GM23338 (cell line): Measurements from ENCODE around the gene KCNK10. TPM values are rescaled to one million over a fixed set of nuclear protein-coding genes. Genes with fewer than 3 reads are reported as not detected.

Experiments used
- ATAC-seq: fragments of 200-7000 bp; cut with Tn5 transposase; 3 replicates; pipeline ENCODE4 v1.9.1; 2020
- DNase-seq: peaks from one replicate; pipeline ENCODE4 v3.0.0-alpha.2; 2015; ENCODE audit warnings: low spot score
- H2AFZ ChIP-seq: fragments of 200-600 bp; sonication (generic); 2 replicates; pipeline ENCODE4 v1.8.0; 2016; ENCODE audit warnings: antibody characterized with exemption, mild to moderate bottlenecking, moderate library complexity
- H3F3A ChIP-seq: fragments of 200-600 bp; sonication (generic); replicated peaks from 2 replicates; pipeline ENCODE4 v1.8.0; 2017; ENCODE audit warnings: antibody characterized with exemption, mixed run types, low read depth
- H3K27ac ChIP-seq: fragments of 200-600 bp; sonication (generic); 2 replicates; pipeline ENCODE4 v1.6.1; 2016; ENCODE audit warnings: low read depth
- H3K27me3 ChIP-seq: fragments of 200-600 bp; sonication (generic); 2 replicates; pipeline ENCODE4 v1.8.0; 2016; ENCODE audit warnings: mild to moderate bottlenecking, mixed run types, moderate library complexity; ENCODE audit not compliant: insufficient read depth
- H3K36me3 ChIP-seq: fragments of 200-600 bp; sonication (generic); 2 replicates; pipeline ENCODE4 v1.8.0; 2016; ENCODE audit warnings: mild to moderate bottlenecking; ENCODE audit not compliant: insufficient read depth
- H3K4me1 ChIP-seq: fragments of 200-600 bp; sonication (generic); 2 replicates; pipeline ENCODE4 v1.8.0; 2016; ENCODE audit warnings: mild to moderate bottlenecking, moderate library complexity; ENCODE audit not compliant: insufficient read depth
- H3K4me2 ChIP-seq: fragments of 200-600 bp; sonication (generic); 2 replicates; pipeline ENCODE4 v1.7.1; 2017; ENCODE audit warnings: mixed run types
- H3K4me3 ChIP-seq: fragments of 200-600 bp; sonication (generic); 2 replicates; pipeline ENCODE4 v1.6.1; 2016; ENCODE audit warnings: mixed run types
- H3K79me2 ChIP-seq: fragments of 200-600 bp; sonication (generic); replicated peaks from 2 replicates; pipeline ENCODE4 v1.8.0; 2017; ENCODE audit warnings: mild to moderate bottlenecking; ENCODE audit not compliant: insufficient read depth
- H3K9me2 ChIP-seq: fragments of 200-600 bp; sonication (generic); 2 replicates; pipeline ENCODE4 v1.8.0; 2017; ENCODE audit not compliant: insufficient read depth
- H4K20me1 ChIP-seq: fragments of 200-600 bp; sonication (generic); replicated peaks from 2 replicates; pipeline ENCODE4 v1.8.0; 2017; ENCODE audit warnings: mild to moderate bottlenecking; ENCODE audit not compliant: insufficient read depth
- H3K27ac Mint-ChIP-seq: 2 replicates; pipeline ENCODE4 v1.8.0; 2020; ENCODE audit warnings: inconsistent platforms, mild to moderate bottlenecking, moderate library complexity, mixed read lengths
- H3K27me3 Mint-ChIP-seq: 3 replicates; pipeline ENCODE4 v1.8.0; 2022; ENCODE audit warnings: low read depth, mild to moderate bottlenecking, moderate library complexity, mixed read lengths, inconsistent platforms; ENCODE audit not compliant: insufficient read depth, poor library complexity
- H3K36me3 Mint-ChIP-seq: 3 replicates; pipeline ENCODE4 v1.8.0; 2021; ENCODE audit warnings: low read depth, mild to moderate bottlenecking, inconsistent platforms, moderate library complexity, mixed read lengths
- H3K4me1 Mint-ChIP-seq: 3 replicates; pipeline ENCODE4 v1.8.0; 2020; ENCODE audit warnings: mild to moderate bottlenecking, inconsistent platforms, mixed read lengths
- H3K4me3 Mint-ChIP-seq: 3 replicates; pipeline ENCODE4 v1.8.0; 2021; ENCODE audit warnings: moderate library complexity, mild to moderate bottlenecking, inconsistent platforms, mixed read lengths
- H3K9me3 Mint-ChIP-seq: 3 replicates; pipeline ENCODE4 v1.8.0; 2020; ENCODE audit warnings: moderate library complexity, mild to moderate bottlenecking, inconsistent platforms, mixed read lengths
- CREB1 ChIP-seq: fragments of 250-450 bp; sonication (Bioruptor Pico); IDR thresholded peaks from 2 replicates; pipeline ENCODE4 v1.5.0; 2020; ENCODE audit warnings: low read depth, mild to moderate bottlenecking, moderate library complexity
- EZH2 ChIP-seq: fragments of 200-600 bp; sonication (generic); IDR thresholded peaks from one replicate; pipeline ENCODE4 v1.8.0; 2017; ENCODE audit warnings: antibody characterized with exemption, mild to moderate bottlenecking, low read depth; ENCODE audit not compliant: unreplicated experiment
- EZH2phosphoT487 ChIP-seq: fragments of 200-600 bp; sonication (generic); IDR thresholded peaks from one replicate; pipeline ENCODE4 v1.8.1; 2018; ENCODE audit warnings: antibody characterized with exemption; ENCODE audit not compliant: unreplicated experiment
- JUNB ChIP-seq: IDR thresholded peaks from one replicate; pipeline ENCODE4 v1.6.1; 2016; ENCODE audit warnings: antibody characterized with exemption; ENCODE audit not compliant: unreplicated experiment
- NANOG ChIP-seq: IDR thresholded peaks from 2 replicates; pipeline ENCODE4 v1.6.1; 2016; ENCODE audit warnings: antibody characterized with exemption, borderline replicate concordance
- POLR2AphosphoS5 ChIP-seq: IDR thresholded peaks from 2 replicates; pipeline ENCODE4 v1.6.1; 2016; ENCODE audit warnings: antibody characterized with exemption, low read depth
- STAT1 ChIP-seq: IDR thresholded peaks from one replicate; pipeline ENCODE4 v1.6.1; 2016; ENCODE audit warnings: antibody characterized with exemption; ENCODE audit not compliant: unreplicated experiment
- ZNF114 ChIP-seq: fragments of 250-450 bp; sonication (Bioruptor Pico); IDR thresholded peaks from 2 replicates; pipeline ENCODE4 v1.5.0; 2020; ENCODE audit warnings: mild to moderate bottlenecking, moderate library complexity
- ZNF331 ChIP-seq: fragments of 250-450 bp; sonication (Bioruptor Pico); IDR thresholded peaks from 2 replicates; pipeline ENCODE4 v1.5.0; 2020; ENCODE audit warnings: low read depth, mild to moderate bottlenecking, moderate library complexity
- polyA plus RNA-seq: library from polyadenylated mRNA; unstranded; fragments of >200 nt; fragmentation: Nextera tagmentation; extraction: Ambion mirVana; gene quantifications from 2 replicates; pipeline ENCODE4 v1.2.1, GENCODE V29; 2016
- total RNA-seq: library from RNA; depleted of rRNA; stranded (reverse); fragments of >200 nt; shearing (Covaris generic); gene quantifications from 2 replicates; pipeline ENCODE4 v1.2.3, GENCODE V29; 2014
- TF ChIP-seq, protein P1 (sequence below): IDR thresholded peaks from 2 replicates; pipeline ENCODE4 v1.6.1; 2016; ENCODE audit warnings: antibody characterized with exemption
- TF ChIP-seq, protein P2 (sequence below): IDR thresholded peaks from one replicate; pipeline ENCODE4 v1.6.1; 2018; ENCODE audit warnings: antibody characterized with exemption; ENCODE audit not compliant: unreplicated experiment
- TF ChIP-seq, protein P3 (sequence below), 2 experiments: fragments of 200-600 bp in 1 of 2; sonication (generic) in 1 of 2; conservative IDR thresholded peaks; 2 replicates each; pipeline versions ENCODE4 v1.5.1 to v1.6.1; 2016 to 2017; ENCODE audit warnings: antibody characterized with exemption in 2 of 2, low read depth in 2 of 2, mild to moderate bottlenecking in 2 of 2, moderate library complexity in 1 of 2

KCNK10 gene
- total and polyA plus RNA-seq, 2 experiments from 2014 or later, result 0.29 to 1.0 TPM

DNA sequence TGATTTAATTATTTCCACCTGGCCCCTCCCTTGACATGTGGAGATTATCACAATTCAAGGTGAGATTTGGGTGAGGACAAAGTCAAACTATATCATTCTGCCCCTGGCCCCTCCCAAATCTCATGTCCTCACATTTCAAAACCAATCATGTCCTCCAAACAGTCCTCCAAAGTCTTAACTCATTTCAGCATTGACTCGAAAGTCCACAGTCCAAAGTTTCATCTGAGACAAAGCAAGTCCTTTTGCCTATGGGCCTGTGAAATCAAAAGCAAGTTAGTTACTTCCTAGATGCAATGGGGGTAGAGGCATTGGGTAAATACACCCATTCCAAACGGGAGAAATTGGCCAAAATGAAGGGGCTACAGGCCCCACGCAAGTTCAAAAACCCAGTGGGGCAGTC, 31.3 kb upstream of the KCNK10 start:
- H3K79me2 ChIP-seq, result no peaks in the 10 kb centered on the region
- H3K36me3 Mint-ChIP-seq, result no peaks in the 10 kb centered on the region
- no peaks in the 10 kb centered on the region; the same call in 1 of the 2 replicates for H3K9me2 ChIP-seq
- H3K27me3 Mint-ChIP-seq, result no peaks in the 10 kb centered on the region
- no peaks in the 10 kb centered on the region for H3K9me3 Mint-ChIP-seq
- H3F3A ChIP-seq, result no peaks in the 10 kb centered on the region
- H3K27me3 ChIP-seq, result no peaks in the 10 kb centered on the region
- DNase-seq (no peak), ATAC-seq (no peak)
- H4K20me1 ChIP-seq, result no peaks in the 10 kb centered on the region
- no peak overlapping the region for H3K27ac Mint-ChIP-seq
- H3K36me3 ChIP-seq, result no peaks in the 10 kb centered on the region
- H3K4me1 Mint-ChIP-seq, result peaks cover 4% of the 10 kb centered on the region
- no peak overlapping the region for H3K4me3 ChIP-seq
- no peak overlapping the region for H3K27ac ChIP-seq
- no peak overlapping the region for H3K4me3 Mint-ChIP-seq
- H3K4me1 ChIP-seq, result no peaks in the 10 kb centered on the region
- TF ChIP-seq JUNB, result no peak
- TF ChIP-seq EZH2, result no peak
- no peak for TF ChIP-seq STAT1
- no peak for TF ChIP-seq ZNF114 (CRISPR knock-in tag)
- no peak for TF ChIP-seq CREB1 (CRISPR knock-in tag)
- no peak for TF ChIP-seq POLR2AphosphoS5
- TF ChIP-seq, protein P1, sequence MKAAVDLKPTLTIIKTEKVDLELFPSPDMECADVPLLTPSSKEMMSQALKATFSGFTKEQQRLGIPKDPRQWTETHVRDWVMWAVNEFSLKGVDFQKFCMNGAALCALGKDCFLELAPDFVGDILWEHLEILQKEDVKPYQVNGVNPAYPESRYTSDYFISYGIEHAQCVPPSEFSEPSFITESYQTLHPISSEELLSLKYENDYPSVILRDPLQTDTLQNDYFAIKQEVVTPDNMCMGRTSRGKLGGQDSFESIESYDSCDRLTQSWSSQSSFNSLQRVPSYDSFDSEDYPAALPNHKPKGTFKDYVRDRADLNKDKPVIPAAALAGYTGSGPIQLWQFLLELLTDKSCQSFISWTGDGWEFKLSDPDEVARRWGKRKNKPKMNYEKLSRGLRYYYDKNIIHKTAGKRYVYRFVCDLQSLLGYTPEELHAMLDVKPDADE, result no peak
- no peak for TF ChIP-seq ZNF331 (CRISPR knock-in tag)
- H2AFZ ChIP-seq, result no peak overlapping the region
- no peak overlapping the region for H3K4me2 ChIP-seq

DNA sequence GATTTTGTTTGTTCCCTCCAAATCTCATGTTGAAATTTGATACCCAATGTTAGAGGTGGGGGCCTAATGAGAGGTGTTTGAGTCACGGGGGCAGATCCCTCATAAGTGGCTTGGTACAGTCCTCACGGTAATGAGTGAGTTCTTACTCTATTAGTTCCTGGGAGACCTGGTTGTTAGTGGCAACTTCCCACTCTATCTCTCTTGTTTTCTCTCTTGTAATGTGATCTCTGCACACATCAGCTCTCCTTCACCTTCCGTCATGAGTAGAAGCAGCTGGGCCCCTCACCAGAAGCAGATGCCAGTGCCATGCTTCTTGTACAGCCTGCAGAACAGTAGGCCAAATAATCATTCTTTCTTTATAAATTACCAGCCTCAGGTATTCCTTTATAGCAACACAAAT, 29.6 kb upstream of the KCNK10 start:
- no peak overlapping the region for H3K27ac Mint-ChIP-seq
- H3K27me3 Mint-ChIP-seq, result no peaks in the 10 kb centered on the region
- Histone ChIP-seq H4K20me1 (no peaks in the 10 kb centered on the region), H3K79me2 (no peaks in the 10 kb centered on the region), H2AFZ (peak overlapping the region; percentile 72), H3F3A (no peaks in the 10 kb centered on the region), H3K36me3 (no peaks in the 10 kb centered on the region), H3K27ac (no peak overlapping the region), H3K9me2 (no peaks in the 10 kb centered on the region; the same call in 1 of the 2 replicates), H3K4me2 (no peak overlapping the region), H3K27me3 (no peaks in the 10 kb centered on the region), H3K4me1 (no peaks in the 10 kb centered on the region), H3K4me3 (no peak overlapping the region)
- H3K4me1 Mint-ChIP-seq, result peaks cover 6% of the 10 kb centered on the region
- H3K9me3 Mint-ChIP-seq, result no peaks in the 10 kb centered on the region
- DNase-seq, result no peak
- H3K36me3 Mint-ChIP-seq, result no peaks in the 10 kb centered on the region
- no peak for ATAC-seq
- H3K4me3 Mint-ChIP-seq, result no peak overlapping the region
- no peak for TF ChIP-seq ZNF114 (CRISPR knock-in tag)
- no peak for TF ChIP-seq CREB1 (CRISPR knock-in tag)
- TF ChIP-seq, protein P2, sequence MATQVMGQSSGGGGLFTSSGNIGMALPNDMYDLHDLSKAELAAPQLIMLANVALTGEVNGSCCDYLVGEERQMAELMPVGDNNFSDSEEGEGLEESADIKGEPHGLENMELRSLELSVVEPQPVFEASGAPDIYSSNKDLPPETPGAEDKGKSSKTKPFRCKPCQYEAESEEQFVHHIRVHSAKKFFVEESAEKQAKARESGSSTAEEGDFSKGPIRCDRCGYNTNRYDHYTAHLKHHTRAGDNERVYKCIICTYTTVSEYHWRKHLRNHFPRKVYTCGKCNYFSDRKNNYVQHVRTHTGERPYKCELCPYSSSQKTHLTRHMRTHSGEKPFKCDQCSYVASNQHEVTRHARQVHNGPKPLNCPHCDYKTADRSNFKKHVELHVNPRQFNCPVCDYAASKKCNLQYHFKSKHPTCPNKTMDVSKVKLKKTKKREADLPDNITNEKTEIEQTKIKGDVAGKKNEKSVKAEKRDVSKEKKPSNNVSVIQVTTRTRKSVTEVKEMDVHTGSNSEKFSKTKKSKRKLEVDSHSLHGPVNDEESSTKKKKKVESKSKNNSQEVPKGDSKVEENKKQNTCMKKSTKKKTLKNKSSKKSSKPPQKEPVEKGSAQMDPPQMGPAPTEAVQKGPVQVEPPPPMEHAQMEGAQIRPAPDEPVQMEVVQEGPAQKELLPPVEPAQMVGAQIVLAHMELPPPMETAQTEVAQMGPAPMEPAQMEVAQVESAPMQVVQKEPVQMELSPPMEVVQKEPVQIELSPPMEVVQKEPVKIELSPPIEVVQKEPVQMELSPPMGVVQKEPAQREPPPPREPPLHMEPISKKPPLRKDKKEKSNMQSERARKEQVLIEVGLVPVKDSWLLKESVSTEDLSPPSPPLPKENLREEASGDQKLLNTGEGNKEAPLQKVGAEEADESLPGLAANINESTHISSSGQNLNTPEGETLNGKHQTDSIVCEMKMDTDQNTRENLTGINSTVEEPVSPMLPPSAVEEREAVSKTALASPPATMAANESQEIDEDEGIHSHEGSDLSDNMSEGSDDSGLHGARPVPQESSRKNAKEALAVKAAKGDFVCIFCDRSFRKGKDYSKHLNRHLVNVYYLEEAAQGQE, result no peak
- no peak for TF ChIP-seq POLR2AphosphoS5
- TF ChIP-seq ZNF331 (CRISPR knock-in tag), result no peak
- TF ChIP-seq EZH2phosphoT487, result no peak
- no peak for TF ChIP-seq EZH2
- TF ChIP-seq, protein P3, sequence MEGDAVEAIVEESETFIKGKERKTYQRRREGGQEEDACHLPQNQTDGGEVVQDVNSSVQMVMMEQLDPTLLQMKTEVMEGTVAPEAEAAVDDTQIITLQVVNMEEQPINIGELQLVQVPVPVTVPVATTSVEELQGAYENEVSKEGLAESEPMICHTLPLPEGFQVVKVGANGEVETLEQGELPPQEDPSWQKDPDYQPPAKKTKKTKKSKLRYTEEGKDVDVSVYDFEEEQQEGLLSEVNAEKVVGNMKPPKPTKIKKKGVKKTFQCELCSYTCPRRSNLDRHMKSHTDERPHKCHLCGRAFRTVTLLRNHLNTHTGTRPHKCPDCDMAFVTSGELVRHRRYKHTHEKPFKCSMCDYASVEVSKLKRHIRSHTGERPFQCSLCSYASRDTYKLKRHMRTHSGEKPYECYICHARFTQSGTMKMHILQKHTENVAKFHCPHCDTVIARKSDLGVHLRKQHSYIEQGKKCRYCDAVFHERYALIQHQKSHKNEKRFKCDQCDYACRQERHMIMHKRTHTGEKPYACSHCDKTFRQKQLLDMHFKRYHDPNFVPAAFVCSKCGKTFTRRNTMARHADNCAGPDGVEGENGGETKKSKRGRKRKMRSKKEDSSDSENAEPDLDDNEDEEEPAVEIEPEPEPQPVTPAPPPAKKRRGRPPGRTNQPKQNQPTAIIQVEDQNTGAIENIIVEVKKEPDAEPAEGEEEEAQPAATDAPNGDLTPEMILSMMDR (conservative IDR thresholded peaks at IDR 0.05; ENCODE audit: low read depth in 2 of 2), result no peak
- TF ChIP-seq, protein P1, result no peak
- TF ChIP-seq NANOG, result no peak
